GM21360 (cell line): ENCODE data around the gene LIMS2.
A peak's percentile ranks its signal among the peaks of the same experiment; 100 is the strongest.

Experiments
- ATAC-seq: cut with Tn5 transposase; IDR thresholded peaks from one replicate; pipeline ENCODE4 v1.9.1; 2021; ENCODE audit warnings: mild to moderate bottlenecking, moderate library complexity; ENCODE audit not compliant: unreplicated experiment

LIMS2 gene

DNA sequence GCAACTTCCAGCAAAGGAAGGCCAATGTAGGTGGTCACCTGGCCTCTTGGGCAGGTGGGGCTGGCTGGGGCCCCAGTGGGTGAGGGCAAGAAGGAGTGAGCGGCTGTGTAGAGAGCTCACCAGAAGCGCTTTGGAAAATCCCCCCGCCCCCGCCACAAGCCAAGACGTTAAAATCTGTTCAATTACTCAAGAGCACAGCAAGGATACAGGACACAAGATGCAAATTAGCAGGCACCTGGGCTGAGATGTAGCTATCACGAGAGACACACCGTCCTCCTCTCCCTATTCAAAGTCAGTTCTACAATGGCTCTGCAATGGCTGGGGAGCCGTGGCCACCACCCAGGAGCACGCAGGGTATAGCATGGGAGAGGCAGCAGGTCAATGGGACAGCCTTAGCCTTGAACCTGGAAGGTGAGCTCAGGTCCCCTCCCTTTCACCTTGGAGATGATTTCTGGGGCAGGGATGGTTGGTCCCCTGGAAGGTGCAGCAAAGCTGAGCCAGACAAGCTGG, 67.9 kb downstream of the LIMS2 start:
- ATAC-seq = no peak

DNA sequence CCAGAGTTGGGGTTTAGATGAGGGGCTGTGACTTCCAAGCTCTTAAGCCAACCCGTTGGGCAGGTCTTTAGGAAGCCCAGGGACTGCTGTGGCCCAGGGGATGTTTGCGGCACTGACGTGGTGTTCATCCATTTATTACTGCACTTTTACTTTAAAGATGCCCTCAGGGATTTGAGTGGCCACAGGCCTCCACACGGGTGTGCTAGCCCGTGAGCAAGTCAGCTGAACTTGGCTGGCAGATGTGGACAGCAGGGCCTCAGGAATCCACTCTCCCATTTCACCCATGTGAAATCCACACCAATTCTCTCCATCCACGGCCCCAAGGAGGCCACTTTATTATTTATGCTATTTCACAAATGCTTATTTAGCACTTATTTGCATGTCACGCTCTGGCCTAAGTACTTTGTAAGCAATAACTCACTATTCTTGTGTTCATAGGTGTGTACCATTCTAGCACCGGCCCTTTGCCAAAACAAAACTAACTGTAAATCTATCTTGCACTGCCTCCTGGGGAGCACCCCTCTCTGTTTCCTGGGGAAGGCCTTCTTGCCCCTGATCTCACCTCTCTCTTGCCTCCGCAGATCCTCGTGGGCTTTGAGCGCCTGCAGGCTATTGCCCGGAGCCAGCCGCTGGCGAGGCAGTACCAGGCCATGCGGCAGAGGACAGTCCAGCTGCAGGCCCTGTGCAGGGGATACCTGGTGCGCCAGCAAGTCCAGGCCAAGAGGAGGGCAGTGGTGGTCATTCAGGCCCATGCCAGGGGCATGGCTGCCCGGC, 68.5 kb downstream of the LIMS2 start:
- ATAC-seq = no peak

DNA sequence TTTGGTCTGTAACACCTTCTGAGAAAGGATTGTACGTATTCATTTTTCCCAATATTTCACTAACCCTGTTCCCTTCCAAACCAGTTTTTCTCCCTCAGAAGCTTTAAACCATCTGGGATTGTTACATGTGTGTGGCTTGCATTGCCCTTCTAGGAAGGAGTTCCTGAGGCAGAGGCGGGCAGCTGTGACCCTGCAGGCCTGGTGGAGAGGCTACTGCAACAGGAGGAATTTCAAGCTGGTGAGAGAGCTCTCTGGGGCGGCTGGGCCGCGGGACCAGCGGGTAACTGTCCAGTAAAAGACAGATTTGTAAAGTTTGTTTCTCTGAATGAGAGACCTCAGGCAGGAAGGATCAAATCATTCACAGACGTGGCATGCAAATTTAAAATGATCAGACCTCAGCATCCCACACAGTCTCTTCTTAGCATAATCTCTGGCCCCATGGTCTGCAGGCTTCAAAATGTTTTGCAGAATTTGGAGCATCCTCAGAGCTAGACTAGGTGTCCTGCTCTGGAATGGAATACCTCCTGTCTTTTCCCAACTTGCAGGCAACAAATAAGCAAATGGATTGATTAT, 69.6 kb downstream of the LIMS2 start:
- no peak for ATAC-seq

- ATAC-seq = no peak
Observed at GRCh38 chr2:127604986-127605385, 70.3 kb downstream of the LIMS2 start.

DNA sequence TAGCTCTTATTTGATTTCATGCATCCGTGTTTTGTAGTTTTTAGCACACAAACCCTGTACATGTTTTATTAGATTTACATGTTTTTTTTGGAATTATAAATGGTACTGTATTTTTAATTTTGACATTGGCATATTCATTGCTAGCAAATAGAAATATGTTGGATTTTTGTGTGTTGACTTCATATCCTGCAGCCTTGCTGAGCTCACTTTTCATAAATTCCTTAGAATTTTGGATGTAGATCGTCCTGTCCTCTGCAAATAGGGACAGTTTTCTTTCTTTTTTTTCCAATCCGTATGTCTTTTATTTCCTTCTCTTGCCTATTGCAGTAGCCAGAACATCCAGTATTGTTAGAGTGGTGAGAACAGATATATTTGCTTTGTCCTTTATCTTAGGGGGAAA, 76.1 kb downstream of the LIMS2 start:
- ATAC-seq = no peak

DNA sequence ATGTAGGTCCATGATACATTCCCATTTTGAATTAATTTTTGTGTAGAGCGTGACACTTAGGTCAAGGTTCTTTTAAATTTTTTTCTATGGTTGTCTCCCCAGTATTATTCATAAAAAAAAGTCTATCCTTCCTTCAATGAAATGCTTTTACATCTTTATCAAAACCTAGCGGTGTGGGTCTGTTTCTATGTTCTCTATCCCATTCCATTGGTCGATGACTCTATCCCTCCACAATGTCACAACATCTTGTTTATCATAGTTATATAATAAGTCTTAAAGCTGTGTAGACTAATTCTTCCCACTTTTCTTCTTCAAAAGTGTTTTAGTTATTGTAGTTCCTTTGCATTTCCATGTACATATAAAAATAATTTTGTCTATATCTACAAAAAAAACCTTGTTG, 76.6 kb downstream of the LIMS2 start:
- no peak for ATAC-seq

DNA sequence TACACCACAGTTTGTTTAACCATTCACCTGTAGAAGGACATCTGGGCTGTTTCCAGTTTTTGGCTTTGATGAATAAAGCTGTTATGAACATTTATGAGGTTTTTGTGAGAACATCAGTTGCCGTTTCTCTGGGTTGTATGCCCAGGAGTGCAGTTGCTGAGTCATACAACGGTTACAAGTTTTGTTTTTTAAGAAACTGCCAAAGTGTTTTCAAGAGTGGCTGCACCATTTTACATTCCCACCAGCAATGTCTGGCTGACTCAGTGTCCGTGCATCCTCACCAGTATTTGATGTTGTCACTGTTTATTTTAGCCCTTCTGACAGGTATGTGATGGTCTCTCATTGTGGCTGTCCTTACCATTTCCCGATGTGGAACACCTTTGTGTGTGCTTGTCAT, 77.3 kb downstream of the LIMS2 start:
- ATAC-seq = no peak

DNA sequence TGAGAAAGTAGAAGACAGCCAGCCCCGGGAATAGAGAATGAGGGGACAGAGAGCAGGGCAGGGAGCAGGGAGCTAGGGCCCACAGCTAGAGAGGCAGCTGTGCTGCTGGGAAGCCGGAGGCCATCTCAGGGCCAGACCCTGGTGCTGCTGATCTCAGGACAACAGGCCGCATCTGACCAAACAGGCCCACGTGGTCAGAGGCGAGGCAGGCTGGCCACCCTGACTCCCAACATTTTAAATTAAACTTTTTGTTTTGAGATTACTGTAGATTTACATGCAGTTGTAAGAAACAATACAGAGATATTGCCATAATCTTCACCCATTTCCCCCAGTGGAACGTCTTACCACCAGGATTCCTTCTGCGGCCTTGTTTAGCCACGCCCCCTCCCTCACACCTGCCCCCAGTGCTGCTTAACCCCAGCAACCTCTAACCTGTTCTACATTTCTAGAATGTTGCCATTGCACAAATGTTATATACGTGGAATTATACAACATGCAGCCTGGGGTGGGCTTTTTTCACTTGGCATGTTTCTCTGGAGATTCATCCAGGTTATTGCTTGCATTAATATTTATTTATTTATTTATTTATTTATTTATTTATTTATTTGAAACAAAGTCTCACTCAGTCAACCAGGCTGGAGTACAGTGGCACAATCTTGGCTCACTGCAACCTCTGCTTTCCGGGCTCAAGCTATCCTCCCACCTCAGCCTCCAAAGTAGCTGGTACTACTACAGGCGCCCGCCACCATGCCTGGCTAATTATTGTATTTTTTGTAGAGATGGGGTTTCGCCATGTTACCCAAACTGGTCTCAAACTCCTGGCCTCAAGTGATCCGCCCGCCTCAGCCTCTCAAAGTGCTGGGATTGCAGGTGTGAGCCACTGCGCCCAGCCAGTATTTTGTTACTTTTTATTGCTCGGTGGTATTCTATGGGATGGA, 78.0 kb downstream of the LIMS2 start:
- ATAC-seq = no peak

GRCh38 chr2:127596311-127597045, 78.9 kb downstream of the LIMS2 start:
- no peak for ATAC-seq

GRCh38 chr2:127594116-127594591, 81.2 kb downstream of the LIMS2 start:
- ATAC-seq = no peak

- ATAC-seq = no peak
Observed at GRCh38 chr2:127593228-127594115, 81.9 kb downstream of the LIMS2 start.

- no peak for ATAC-seq
Observed at GRCh38 chr2:127592761-127593227, 82.5 kb downstream of the LIMS2 start.

DNA sequence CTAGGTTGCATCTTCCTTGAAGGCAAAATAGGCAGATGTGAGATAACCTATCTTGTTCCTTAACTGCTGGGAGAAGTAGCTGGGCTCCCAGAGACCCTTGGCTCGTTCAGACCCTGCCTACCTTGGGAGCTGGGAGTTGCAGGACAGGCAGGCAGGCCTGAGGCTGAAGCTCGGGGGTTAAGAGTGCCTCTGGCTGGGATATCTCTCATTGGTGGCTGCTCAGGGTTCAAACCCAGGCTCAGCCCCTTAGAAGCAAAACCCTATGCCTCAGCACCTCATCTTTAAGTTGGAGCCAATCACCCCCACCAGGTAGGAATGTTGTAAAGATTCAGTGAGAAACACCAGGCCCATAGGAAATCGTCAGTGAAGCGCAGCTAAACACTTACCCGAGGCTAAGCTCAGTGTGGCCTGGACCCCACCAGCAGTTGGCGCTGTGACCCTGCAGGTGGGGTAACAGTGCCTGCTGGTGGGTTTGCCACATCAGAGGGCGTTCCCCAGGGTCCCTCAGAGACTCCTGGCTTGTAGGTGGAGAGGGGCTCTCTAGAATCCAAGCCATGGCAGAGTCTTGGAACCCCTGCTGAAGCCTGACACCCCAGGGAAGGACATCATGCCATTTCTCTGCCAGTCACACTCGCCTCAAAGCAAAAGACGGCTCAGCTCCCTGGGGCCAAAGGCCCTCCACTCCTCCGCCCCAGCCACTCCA, 84.0 kb downstream of the LIMS2 start:
- ATAC-seq = peak; percentile 73

DNA sequence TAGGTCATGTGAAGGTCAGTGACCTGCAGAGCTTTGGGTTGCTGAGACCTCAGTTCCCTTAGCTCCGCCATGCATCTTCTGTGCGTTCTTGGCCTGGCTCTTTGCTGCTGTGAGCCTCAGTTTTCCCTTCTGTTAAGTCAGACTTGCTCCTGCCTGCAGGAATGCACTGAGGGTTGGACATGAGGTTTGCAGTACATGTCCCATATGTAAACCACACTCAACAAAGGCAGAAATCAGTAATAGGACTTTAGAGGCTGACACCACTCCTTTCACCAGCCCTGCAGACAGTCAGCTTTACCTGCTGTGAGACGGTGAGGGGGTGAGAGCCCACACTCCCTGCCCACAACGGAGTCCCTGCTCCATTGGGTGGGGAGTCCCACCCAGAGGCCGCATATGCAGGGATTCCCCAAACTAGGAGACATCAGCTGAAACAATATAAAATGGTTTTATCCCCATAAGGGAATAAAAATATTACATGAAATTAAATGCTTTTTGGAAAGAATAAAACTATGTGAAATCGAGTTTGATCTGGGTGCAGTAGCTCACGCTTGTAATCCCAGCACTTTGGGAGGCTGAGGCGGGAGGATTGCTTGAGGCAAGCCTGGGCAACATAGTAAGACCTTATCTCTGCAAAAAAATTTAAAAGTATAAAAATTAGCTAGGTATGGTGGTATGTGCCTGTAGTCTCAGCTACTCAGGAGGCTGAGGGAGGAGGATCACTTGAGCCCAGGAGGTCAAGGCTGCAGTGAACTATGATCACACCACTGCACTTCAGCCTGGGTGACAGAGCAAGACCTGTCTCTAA, 84.7 kb downstream of the LIMS2 start:
- ATAC-seq = no peak

GRCh38 chr2:127589841-127590240, 85.5 kb downstream of the LIMS2 start:
- ATAC-seq = no peak

GRCh38 chr2:127589358-127589757, 86.0 kb downstream of the LIMS2 start:
- ATAC-seq = no peak
